SU-DHL-6 (cell line): ENCODE measurements around the gene SEMA4D.

Experiments
- EZH2phosphoT487 ChIP-seq: fragments of 200-600 bp; sonication (generic), shearing (Covaris generic); conservative IDR thresholded peaks from 2 replicates; pipeline ENCODE4 v1.6.1; 2018; ENCODE audit warnings: mild to moderate bottlenecking, antibody characterized with exemption, low read length, moderate library complexity, mixed read lengths
- TF ChIP-seq, protein P1 (sequence below): fragments of 200-600 bp; sonication (generic); IDR thresholded peaks from one replicate; pipeline ENCODE4 v1.5.1; 2017; ENCODE audit warnings: antibody characterized with exemption, mild to moderate bottlenecking, low read length, moderate library complexity; ENCODE audit not compliant: insufficient read depth, poor library complexity, severe bottlenecking

DNA sequence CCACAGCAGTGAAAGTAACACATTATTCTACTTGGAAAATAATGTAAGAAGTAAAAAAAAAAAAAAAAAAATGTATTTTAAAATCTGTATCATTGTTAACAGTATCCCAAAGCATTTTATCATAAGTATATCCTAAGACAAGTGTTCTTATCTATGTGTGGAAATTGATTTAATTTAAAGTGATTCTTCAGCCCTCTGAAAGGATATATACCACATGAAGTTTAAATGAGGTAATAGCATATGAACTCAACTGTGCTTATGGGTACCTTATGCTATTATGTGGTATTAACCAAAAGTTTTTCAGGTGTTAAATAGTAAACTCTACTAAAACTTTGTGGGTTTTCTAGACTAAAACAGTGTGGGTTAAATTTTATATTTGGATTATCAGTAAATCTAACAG lies 182.4 kb downstream of the SEMA4D start:
- TF ChIP-seq, protein P1, sequence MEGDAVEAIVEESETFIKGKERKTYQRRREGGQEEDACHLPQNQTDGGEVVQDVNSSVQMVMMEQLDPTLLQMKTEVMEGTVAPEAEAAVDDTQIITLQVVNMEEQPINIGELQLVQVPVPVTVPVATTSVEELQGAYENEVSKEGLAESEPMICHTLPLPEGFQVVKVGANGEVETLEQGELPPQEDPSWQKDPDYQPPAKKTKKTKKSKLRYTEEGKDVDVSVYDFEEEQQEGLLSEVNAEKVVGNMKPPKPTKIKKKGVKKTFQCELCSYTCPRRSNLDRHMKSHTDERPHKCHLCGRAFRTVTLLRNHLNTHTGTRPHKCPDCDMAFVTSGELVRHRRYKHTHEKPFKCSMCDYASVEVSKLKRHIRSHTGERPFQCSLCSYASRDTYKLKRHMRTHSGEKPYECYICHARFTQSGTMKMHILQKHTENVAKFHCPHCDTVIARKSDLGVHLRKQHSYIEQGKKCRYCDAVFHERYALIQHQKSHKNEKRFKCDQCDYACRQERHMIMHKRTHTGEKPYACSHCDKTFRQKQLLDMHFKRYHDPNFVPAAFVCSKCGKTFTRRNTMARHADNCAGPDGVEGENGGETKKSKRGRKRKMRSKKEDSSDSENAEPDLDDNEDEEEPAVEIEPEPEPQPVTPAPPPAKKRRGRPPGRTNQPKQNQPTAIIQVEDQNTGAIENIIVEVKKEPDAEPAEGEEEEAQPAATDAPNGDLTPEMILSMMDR = no peak
- TF ChIP-seq EZH2phosphoT487 = no peak
